Breast epithelium (tissue), 3 donors: ENCODE results near the gene NRXN3.

Source experiments
- CTCF ChIP-seq, 3 donors: fragments of 450-650 bp; IDR thresholded peaks; one replicate each; pipeline ENCODE4 v1.5.1; 2016 to 2017; ENCODE audit warnings: antibody characterized with exemption in 3 of 3, mild to moderate bottlenecking in 3 of 3, moderate library complexity in 3 of 3
- POLR2A ChIP-seq: fragments of 450-650 bp; IDR thresholded peaks from one replicate; pipeline ENCODE4 v1.6.1; 2016; ENCODE audit warnings: antibody characterized with exemption, mild to moderate bottlenecking, moderate library complexity
- POLR2AphosphoS5 ChIP-seq, 3 donors: sonication (generic); formaldehyde crosslinking; IDR thresholded peaks; one replicate each; pipeline ENCODE4 v1.6.1; 2017; ENCODE audit warnings: antibody characterized with exemption in 3 of 3

- TF ChIP-seq CTCF (IDR thresholded peaks at IDR 0.05) (no peak), POLR2AphosphoS5 (IDR thresholded peaks at IDR 0.05) (no peak), POLR2A (no peak)
Measured at GRCh38 chr14:79833781-79834180, 1663.6 kb downstream of the NRXN3 start.
